ENCODE measurements around the gene GNAI3. TPM values are rescaled to one million over a fixed set of nuclear protein-coding genes. Genes with fewer than 3 reads are reported as not detected.

GNAI3 gene
- total RNA-seq, 2 donors from 2014 or later = 5.4 to 9.3 TPM

- ATAC-seq (ENCODE audit: insufficient number of reproducible peaks, low FRiP score, low read depth) (no peak), DNase-seq (ENCODE audit: low spot score) (no peak)
- Histone ChIP-seq H3K4me1 (ENCODE audit: control insufficient read depth in 1 of 2, low read depth in 2 of 2) (peaks cover 4 to 6% of the 10 kb centered on the region in 2 donors), H3K4me3 (no peak overlapping the region), H3K27ac (no peak overlapping the region), H3K36me3 (peaks cover 12% of the 10 kb centered on the region), H3K9me3 (no peaks in the 10 kb centered on the region), H3K27me3 (replicated peaks; ENCODE audit: insufficient read depth) (no peaks in the 10 kb centered on the region)
- no peak for TF ChIP-seq CTCF (IDR thresholded peaks at IDR 0.05)
Measured at GRCh38 chr1:109634771-109635750, 86.6 kb downstream of the GNAI3 start.

GRCh38 chr1:109635862-109636200, 87.4 kb downstream of the GNAI3 start:
- peaks cover 8% of the 10 kb centered on the region for H3K36me3 ChIP-seq
- ATAC-seq (ENCODE audit: insufficient number of reproducible peaks, low FRiP score, low read depth) (no peak), DNase-seq (ENCODE audit: low spot score) (no peak)
- H3K27ac ChIP-seq = no peak overlapping the region
- H3K9me3 ChIP-seq = no peaks in the 10 kb centered on the region
- peaks cover 4 to 6% of the 10 kb centered on the region in 2 donors for H3K4me1 ChIP-seq (ENCODE audit: control insufficient read depth in 1 of 2, low read depth in 2 of 2)
- H3K4me3 ChIP-seq = no peak overlapping the region
- TF ChIP-seq CTCF (IDR thresholded peaks at IDR 0.05) = no peak
- H3K27me3 ChIP-seq (replicated peaks; ENCODE audit: insufficient read depth) = no peaks in the 10 kb centered on the region

GRCh38 chr1:109636201-109636952, 88.0 kb downstream of the GNAI3 start:
- Histone ChIP-seq H3K4me1 (ENCODE audit: control insufficient read depth in 1 of 2, low read depth in 2 of 2) (peaks cover 4 to 6% of the 10 kb centered on the region in 2 donors), H3K9me3 (no peaks in the 10 kb centered on the region), H3K4me3 (no peak overlapping the region), H3K27me3 (replicated peaks; ENCODE audit: insufficient read depth) (no peaks in the 10 kb centered on the region), H3K27ac (no peak overlapping the region), H3K36me3 (peaks cover 2% of the 10 kb centered on the region)
- ATAC-seq (ENCODE audit: insufficient number of reproducible peaks, low FRiP score, low read depth) (no peak), DNase-seq (ENCODE audit: low spot score) (no peak)
- TF ChIP-seq CTCF (IDR thresholded peaks at IDR 0.05) = no peak

- DNase-seq (ENCODE audit: low spot score) = no peak
- no peaks in the 10 kb centered on the region for H3K36me3 ChIP-seq
- ATAC-seq (ENCODE audit: insufficient number of reproducible peaks, low FRiP score, low read depth) = no peak
Measured at GRCh38 chr1:109637446-109637845, 89.0 kb downstream of the GNAI3 start.

More at GRCh38 chr1:109637446-109637845, 89.0 kb downstream of the GNAI3 start:
- H3K4me3 ChIP-seq = no peak overlapping the region
- H3K9me3 ChIP-seq = no peaks in the 10 kb centered on the region
- no peaks in the 10 kb centered on the region for H3K27me3 ChIP-seq (replicated peaks; ENCODE audit: insufficient read depth)
- no peak overlapping the region for H3K27ac ChIP-seq
- TF ChIP-seq CTCF (IDR thresholded peaks at IDR 0.05) = no peak
- peaks cover 4 to 6% of the 10 kb centered on the region in 2 donors for H3K4me1 ChIP-seq (ENCODE audit: control insufficient read depth in 1 of 2, low read depth in 2 of 2)
